CD4-positive, CD25-positive, alpha-beta regulatory T cell (primary cell): ENCODE measurements around the gene LSR. TPM values are rescaled to one million over a fixed set of nuclear protein-coding genes. Genes with fewer than 3 reads are reported as not detected.

Source experiments
- ATAC-seq, 2 donors: fragments of 150-1000 bp; cut with Tn5 transposase; one replicate each; pipeline ENCODE4 v1.10.0; 2021; ENCODE audit warnings: low read depth in 2 of 2, moderate number of reproducible peaks in 2 of 2, moderate library complexity in 1 of 2
- DNase-seq, 3 donors: peaks; one replicate each; pipeline versions ENCODE4 v3.0.0 to v3.0.0-alpha.2; 2012 to 2022; ENCODE audit warnings: mixed read lengths in 1 of 3
- H3K27ac ChIP-seq: one replicate; pipeline ENCODE4 v1.7.0; 2013; ENCODE audit warnings: mild to moderate bottlenecking, low read length; ENCODE audit not compliant: insufficient read depth, poor library complexity, severe bottlenecking
- H3K27me3 ChIP-seq: one replicate; pipeline ENCODE4 v1.7.0; 2013; ENCODE audit warnings: low read length; ENCODE audit not compliant: control insufficient read depth, insufficient read depth
- H3K36me3 ChIP-seq: one replicate; pipeline ENCODE4 v1.7.0; 2013; ENCODE audit warnings: mild to moderate bottlenecking, low read length, moderate library complexity; ENCODE audit not compliant: control insufficient read depth, insufficient read depth
- H3K4me1 ChIP-seq: 2 replicates; pipeline ENCODE4 v1.7.0; 2013; ENCODE audit warnings: mild to moderate bottlenecking, low read length; ENCODE audit not compliant: insufficient read depth, control insufficient read depth, poor library complexity, severe bottlenecking
- H3K4me3 ChIP-seq: one replicate; pipeline ENCODE4 v1.7.0; 2013; ENCODE audit warnings: low read depth, mild to moderate bottlenecking, low read length, moderate library complexity
- H3K9me3 ChIP-seq, 2 experiments: 1 replicate in 1 of 2; 2 replicates in 1 of 2; pipeline ENCODE4 v1.7.0; 2013; ENCODE audit warnings: low read length in 2 of 2, mild to moderate bottlenecking in 1 of 2, moderate library complexity in 1 of 2; ENCODE audit not compliant: control insufficient read depth in 2 of 2
- H3K27ac Mint-ChIP-seq, 3 donors: one replicate each; pipeline ENCODE4 v1.8.0; 2020 to 2022; ENCODE audit warnings: mild to moderate bottlenecking in 3 of 3, mixed read lengths in 3 of 3, moderate library complexity in 2 of 3
- H3K27me3 Mint-ChIP-seq: one replicate; pipeline ENCODE4 v1.8.0; 2022; ENCODE audit warnings: mild to moderate bottlenecking, mixed read lengths
- H3K36me3 Mint-ChIP-seq: one replicate; pipeline ENCODE4 v1.8.0; 2020; ENCODE audit warnings: mixed read lengths
- H3K4me1 Mint-ChIP-seq, 4 donors: one replicate each; pipeline ENCODE4 v1.8.0; 2020 to 2022; ENCODE audit warnings: mixed read lengths in 4 of 4, mild to moderate bottlenecking in 1 of 4
- H3K4me3 Mint-ChIP-seq, 4 donors: one replicate each; pipeline ENCODE4 v1.8.0; 2020 to 2022; ENCODE audit warnings: mild to moderate bottlenecking in 4 of 4, mixed read lengths in 4 of 4, moderate library complexity in 3 of 4
- H3K9me3 Mint-ChIP-seq, 7 donors: one replicate each; pipeline ENCODE4 v1.8.0; 2020 to 2022; ENCODE audit warnings: mixed read lengths in 7 of 7, mild to moderate bottlenecking in 3 of 7, moderate library complexity in 2 of 7
- polyA plus RNA-seq, 4 donors: library from polyadenylated mRNA; unstranded; fragments of 300-500 nt; fragmentation: Illumina TruSeq; gene quantifications; one replicate each; pipeline ENCODE4 v1.2.3, GENCODE V29; 2021
- total RNA-seq: library from RNA; stranded (reverse); gene quantifications from one replicate; pipeline ENCODE4 v1.2.3, GENCODE V29; 2022

Gene LSR
- total and polyA plus RNA-seq, 5 donors from 2014 or later, result 28.1 to 66.1 (median 49.9) TPM

DNA sequence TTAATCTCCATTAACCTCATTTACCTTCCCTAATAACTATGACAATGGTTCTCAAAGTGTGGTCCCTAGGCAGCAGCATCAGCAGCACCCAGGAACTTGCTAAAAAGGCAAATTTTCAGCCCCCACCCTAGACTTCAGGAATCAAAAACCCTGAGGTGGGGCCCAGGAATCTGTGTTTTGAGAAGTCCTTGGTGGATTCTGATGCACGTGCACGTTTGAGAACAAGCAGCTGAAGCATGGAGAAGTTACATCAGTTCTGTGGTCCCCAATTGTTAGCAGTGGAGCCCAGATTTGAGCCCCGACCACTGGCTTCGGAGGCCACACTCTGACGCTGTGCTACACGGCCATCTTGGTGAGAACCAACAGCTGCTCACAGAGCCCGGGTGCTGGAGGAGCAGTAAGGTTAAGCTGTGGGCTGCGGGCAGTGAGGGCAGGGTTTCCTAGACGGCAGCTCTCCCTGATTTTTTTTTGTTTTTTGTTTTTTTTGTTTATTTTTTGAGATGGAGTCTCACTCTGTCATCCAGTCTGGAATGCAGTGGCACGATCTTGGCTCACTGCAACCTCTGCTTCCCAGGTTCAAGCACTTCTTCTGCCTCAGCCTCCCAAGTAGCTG, 66.2 kb downstream of the LSR start:
- DNase-seq (no peak), ATAC-seq (no peak)
- Histone ChIP-seq H3K27me3 (no peaks in the 10 kb centered on the region), H3K9me3 (no peaks in the 10 kb centered on the region), H3K27ac (no peak overlapping the region), H3K4me1 (no peaks in the 10 kb centered on the region), H3K4me3 (no peak overlapping the region), H3K36me3 (no peaks in the 10 kb centered on the region)
- H3K4me1 Mint-ChIP-seq, result no peaks in the 10 kb centered on the region
- H3K4me3 Mint-ChIP-seq, result no peak overlapping the region
- H3K9me3 Mint-ChIP-seq, result no peaks in the 10 kb centered on the region
- no peaks in the 10 kb centered on the region for H3K27me3 Mint-ChIP-seq
- no peak overlapping the region for H3K27ac Mint-ChIP-seq
- no peaks in the 10 kb centered on the region for H3K36me3 Mint-ChIP-seq

DNA sequence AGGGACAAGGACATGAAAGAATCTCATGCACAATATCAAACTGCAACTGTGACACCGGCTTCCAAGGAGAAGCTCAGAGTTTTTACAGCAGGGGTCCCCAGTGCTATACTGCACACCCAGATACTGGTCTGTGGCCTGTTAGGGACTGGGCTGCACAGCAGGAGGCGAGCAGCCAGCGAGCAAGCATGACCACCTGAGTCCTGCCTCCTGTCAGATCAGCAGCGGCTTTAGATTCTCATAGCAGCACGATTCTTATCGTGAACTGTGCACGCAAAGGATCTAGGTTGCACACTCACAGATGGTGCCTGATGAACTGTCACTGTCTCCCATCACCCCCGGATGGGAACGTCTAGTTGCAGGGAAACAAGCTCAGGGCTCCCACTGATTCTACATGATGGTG, 67.1 kb downstream of the LSR start:
- H3K4me1 ChIP-seq, result no peaks in the 10 kb centered on the region
- no peaks in the 10 kb centered on the region for H3K9me3 ChIP-seq
- H3K27me3 ChIP-seq, result no peaks in the 10 kb centered on the region
- Mint-ChIP-seq H3K36me3 (no peaks in the 10 kb centered on the region), H3K4me3 (no peak overlapping the region), H3K9me3 (no peaks in the 10 kb centered on the region), H3K27ac (no peak overlapping the region), H3K27me3 (no peaks in the 10 kb centered on the region), H3K4me1 (no peaks in the 10 kb centered on the region)
- no peak overlapping the region for H3K27ac ChIP-seq
- no peak overlapping the region for H3K4me3 ChIP-seq
- no peak for DNase-seq
- ATAC-seq, result no peak
- H3K36me3 ChIP-seq, result no peaks in the 10 kb centered on the region

- Mint-ChIP-seq H3K27me3 (no peaks in the 10 kb centered on the region), H3K27ac (no peak overlapping the region), H3K4me3 (no peak overlapping the region), H3K4me1 (no peaks in the 10 kb centered on the region), H3K9me3 (peaks cover 0 to 1% (median 0%) of the 10 kb centered on the region in 7 donors), H3K36me3 (no peaks in the 10 kb centered on the region)
- no peak for DNase-seq
- no peaks in the 10 kb centered on the region for H3K27me3 ChIP-seq
- H3K9me3 ChIP-seq, result no peaks in the 10 kb centered on the region
- H3K4me3 ChIP-seq, result no peak overlapping the region
- H3K27ac ChIP-seq, result no peak overlapping the region
- no peak for ATAC-seq
- no peaks in the 10 kb centered on the region for H3K4me1 ChIP-seq
- H3K36me3 ChIP-seq, result no peaks in the 10 kb centered on the region
Measured at GRCh38 chr19:35316560-35316959, 67.8 kb downstream of the LSR start.

Other genes with a start within 250 kb of the LSR start
- 179 TPM for gene GRAMD1A, start 248.7 kb upstream of the LSR start, total RNA-seq
- 10 to 100 TPM; 25.7 to 39.4 (median 32.1) TPM for gene GRAMD1A, start 248.7 kb upstream of the LSR start, polyA plus RNA-seq
- 2.0 TPM for gene SCN1B, start 218.5 kb upstream of the LSR start, total RNA-seq
- gene SCN1B, start 218.5 kb upstream of the LSR start, polyA plus RNA-seq, result under 1 TPM in 3 of 4 donors, not detected in 1; 0.08 to 0.23 (median 0.11) TPM
- not detected for gene HPN, start 207.3 kb upstream of the LSR start, total RNA-seq
- gene HPN, start 207.3 kb upstream of the LSR start, polyA plus RNA-seq, result under 1 TPM in 2 of 4 donors, not detected in 2; 0.54 to 0.70 TPM
- gene FXYD3, start 133.2 kb upstream of the LSR start, total RNA-seq, result not detected
- gene FXYD3, start 133.2 kb upstream of the LSR start, polyA plus RNA-seq, result not detected
- 0.64 TPM for gene LGI4, start 113.9 kb upstream of the LSR start, total RNA-seq
- gene LGI4, start 113.9 kb upstream of the LSR start, polyA plus RNA-seq, result not detected
- 1.6 TPM for gene FXYD1, start 110.2 kb upstream of the LSR start, total RNA-seq
- gene FXYD1, start 110.2 kb upstream of the LSR start, polyA plus RNA-seq, result 1 to 10 TPM; 2.1 to 3.7 (median 2.7) TPM
- 9.3 TPM for gene FXYD7, start 105.7 kb upstream of the LSR start, total RNA-seq
- 1 to 10 TPM; 3.2 to 6.8 (median 4.7) TPM for gene FXYD7, start 105.7 kb upstream of the LSR start, polyA plus RNA-seq
- 503 TPM for gene FXYD5, start 94.3 kb upstream of the LSR start, total RNA-seq
- gene FXYD5, start 94.3 kb upstream of the LSR start, polyA plus RNA-seq, result 100 to 1,000 TPM; 465 to 575 (median 487) TPM
- gene FAM187B, start 20.3 kb upstream of the LSR start, total RNA-seq, result not detected
- gene FAM187B, start 20.3 kb upstream of the LSR start, polyA plus RNA-seq, result not detected
- 277 TPM for gene USF2, start 20.0 kb downstream of the LSR start, total RNA-seq
- gene USF2, start 20.0 kb downstream of the LSR start, polyA plus RNA-seq, result 10 to 100 TPM in 1 of 4 donors, 1 to 10 TPM in 3; 5.9 to 10.1 (median 6.8) TPM
- gene HAMP, start 33.5 kb downstream of the LSR start, total RNA-seq, result 0.32 TPM
- not detected for gene HAMP, start 33.5 kb downstream of the LSR start, polyA plus RNA-seq
- not detected for gene MAG, start 43.2 kb downstream of the LSR start, total RNA-seq
- under 1 TPM in 2 of 4 donors, not detected in 2; 0.16 to 0.28 TPM for gene MAG, start 43.2 kb downstream of the LSR start, polyA plus RNA-seq
- 3.3 TPM for gene CD22, start 80.2 kb downstream of the LSR start, total RNA-seq
- gene CD22, start 80.2 kb downstream of the LSR start, polyA plus RNA-seq, result 1 to 10 TPM in 1 of 4 donors, under 1 TPM in 2, not detected in 1; 0.15 to 1.9 (median 0.39) TPM
- gene FFAR1, start 98.9 kb downstream of the LSR start, total RNA-seq, result not detected
- gene FFAR1, start 98.9 kb downstream of the LSR start, polyA plus RNA-seq, result not detected
- gene FFAR3, start 109.5 kb downstream of the LSR start, total RNA-seq, result 1.7 TPM
- gene FFAR3, start 109.5 kb downstream of the LSR start, polyA plus RNA-seq, result under 1 TPM in 1 of 4 donors, not detected in 3; 0.39 TPM
- gene GPR42, start 122.1 kb downstream of the LSR start, total RNA-seq, result not detected
- not detected for gene GPR42, start 122.1 kb downstream of the LSR start, polyA plus RNA-seq
- not detected for gene FFAR2, start 199.3 kb downstream of the LSR start, total RNA-seq
- not detected for gene FFAR2, start 199.3 kb downstream of the LSR start, polyA plus RNA-seq
- gene KRTDAP, start 241.5 kb downstream of the LSR start, total RNA-seq, result not detected
- not detected for gene KRTDAP, start 241.5 kb downstream of the LSR start, polyA plus RNA-seq